VCaP (cell line): ENCODE data around the gene CTBP2.

ENCODE experiments used
- H3K27ac ChIP-seq: fragments of 450-650 bp; 2 replicates; pipeline ENCODE4 v1.5.1; 2017
- CTCF ChIP-seq: fragments of 450-650 bp; conservative IDR thresholded peaks from 2 replicates; pipeline ENCODE4 v1.5.1; 2017; ENCODE audit warnings: mild to moderate bottlenecking, moderate library complexity

Gene CTBP2

DNA sequence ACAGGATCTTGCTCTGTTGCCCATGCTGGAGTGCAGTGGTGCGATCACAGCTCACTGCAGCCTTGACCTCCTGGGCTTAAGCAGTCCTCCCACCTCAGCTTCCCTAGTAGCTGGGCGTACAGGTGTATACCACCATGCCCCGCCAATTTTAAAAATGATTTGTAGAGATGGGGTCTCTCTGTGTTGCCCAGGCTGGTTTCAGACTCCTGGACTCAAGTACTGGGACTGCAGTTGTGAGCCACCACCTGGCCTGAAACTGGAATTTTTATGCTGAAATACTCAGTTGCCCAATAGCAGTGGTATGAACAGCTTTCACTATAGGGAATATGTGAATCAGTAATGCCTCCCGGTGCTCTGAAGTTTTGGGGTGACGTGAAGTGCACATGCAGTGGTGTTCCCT, 210.8 kb downstream of the CTBP2 start:
- TF ChIP-seq CTCF: no peak
- H3K27ac ChIP-seq: no peak overlapping the region

DNA sequence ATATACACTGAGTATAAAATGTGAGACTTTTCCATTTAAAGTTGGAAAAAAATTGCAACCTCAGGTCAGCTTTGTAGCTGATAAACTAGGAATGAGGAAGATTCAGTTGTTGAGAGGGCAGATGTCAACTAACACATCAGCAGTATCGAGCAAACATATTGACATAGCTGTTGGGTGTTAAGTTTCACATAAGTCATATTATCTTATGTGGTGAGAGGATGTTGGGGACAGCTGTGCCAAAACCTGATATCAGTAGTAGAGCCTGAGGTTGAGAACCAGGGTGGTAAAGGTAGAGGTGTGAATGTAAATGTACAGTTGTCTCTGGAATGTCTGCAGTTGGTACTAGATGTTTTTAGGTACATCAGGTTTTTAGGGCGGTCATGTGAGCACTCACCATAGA, 213.4 kb downstream of the CTBP2 start:
- no peak for TF ChIP-seq CTCF
- H3K27ac ChIP-seq: no peak overlapping the region

- no peak overlapping the region for H3K27ac ChIP-seq
Observed at GRCh38 chr10:124944982-124945381, 215.4 kb downstream of the CTBP2 start.

GRCh38 chr10:124943301-124944092, 216.9 kb downstream of the CTBP2 start:
- no peak for TF ChIP-seq CTCF
- H3K27ac ChIP-seq: no peak overlapping the region

More at GRCh38 chr10:124944982-124945381, 215.4 kb downstream of the CTBP2 start:
- no peak for TF ChIP-seq CTCF

GRCh38 chr10:124942317-124943169, 217.8 kb downstream of the CTBP2 start:
- no peak for TF ChIP-seq CTCF
- H3K27ac ChIP-seq: no peak overlapping the region

- no peak within 1 kb of the TSS for H3K27ac ChIP-seq
- TF ChIP-seq CTCF: no peak
Observed at GRCh38 chr10:124941823-124942222, 218.5 kb downstream of the CTBP2 start, which contains the start of gene ZRANB1. Gene ZRANB1, plus strand, starts transcription at chr10:124942123. Its CDS starts 371 bp downstream, at chr10:124942494.

DNA sequence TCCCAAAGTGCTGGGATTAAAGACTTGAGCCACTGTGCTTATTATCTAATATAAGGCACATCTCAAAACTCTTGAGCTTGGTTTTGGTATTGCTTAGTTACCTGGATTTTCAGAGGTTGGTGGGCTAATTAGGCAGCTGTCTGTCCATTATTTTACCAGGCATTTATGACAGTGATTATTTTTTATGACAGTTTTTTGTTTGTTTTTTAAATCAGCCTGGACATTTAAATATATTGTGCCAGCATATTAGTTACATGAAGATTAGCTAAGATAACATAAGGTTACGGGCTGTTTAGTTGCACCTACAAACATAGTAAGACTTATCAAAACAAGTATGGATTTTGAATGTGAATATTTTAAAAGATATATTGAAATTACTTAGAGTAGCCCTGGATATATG, 221.1 kb downstream of the CTBP2 start:
- no peak for TF ChIP-seq CTCF

More for the DNA sequence above, 221.1 kb downstream of the CTBP2 start:
- no peak overlapping the region; the same call in 1 of the 2 replicates for H3K27ac ChIP-seq
